HG02678 (cell line): Measurements from ENCODE around the gene ACOX2.
"Not testable (repeated sequence)": the region's sequence is repeated elsewhere in the genome, so short reads cannot be mapped to it uniquely, and the experiment has no call there.

Source experiments
- ATAC-seq: cut with Tn5 transposase; IDR thresholded peaks from one replicate; pipeline ENCODE4 v1.9.1; 2021; ENCODE audit warnings: mild to moderate bottlenecking, moderate library complexity; ENCODE audit not compliant: unreplicated experiment

The ACOX2 gene

GRCh38 chr3:58535531-58536500 is 1.2 kb downstream of the ACOX2 start:
- ATAC-seq = no peak

- no peak for ATAC-seq
Measured at GRCh38 chr3:58534592-58535494, 2.1 kb downstream of the ACOX2 start.

- peak; percentile 96 for ATAC-seq
Measured at GRCh38 chr3:58532794-58533220, 4.2 kb downstream of the ACOX2 start.

- ATAC-seq = no peak
Measured at GRCh38 chr3:58531956-58532355, 5.0 kb downstream of the ACOX2 start.

- no peak for ATAC-seq
Measured at GRCh38 chr3:58531555-58531954, 5.4 kb downstream of the ACOX2 start.

- no peak for ATAC-seq
Measured at GRCh38 chr3:58530354-58530865, 6.6 kb downstream of the ACOX2 start.

- no peak for ATAC-seq
Measured at GRCh38 chr3:58529516-58530353, 7.3 kb downstream of the ACOX2 start.

GRCh38 chr3:58528629-58529028 is 8.4 kb downstream of the ACOX2 start:
- ATAC-seq = no peak

- not testable (repeated sequence) for ATAC-seq
Measured at GRCh38 chr3:58527440-58527839, 9.6 kb downstream of the ACOX2 start.

GRCh38 chr3:58526515-58526957 is 10.5 kb downstream of the ACOX2 start:
- ATAC-seq = no peak

GRCh38 chr3:58524326-58524888 is 12.6 kb downstream of the ACOX2 start:
- ATAC-seq = no peak

- ATAC-seq = no peak
Measured at GRCh38 chr3:58522759-58523425, 14.1 kb downstream of the ACOX2 start.

- no peak for ATAC-seq
Measured at GRCh38 chr3:58521917-58522631, 14.9 kb downstream of the ACOX2 start.

- no peak for ATAC-seq
Measured at GRCh38 chr3:58521336-58521670, 15.7 kb downstream of the ACOX2 start.

- ATAC-seq = no peak
Measured at GRCh38 chr3:58520403-58521335, 16.3 kb downstream of the ACOX2 start.

- ATAC-seq = no peak
Measured at GRCh38 chr3:58519668-58520402, 17.2 kb downstream of the ACOX2 start.

GRCh38 chr3:58518291-58518789 is 18.6 kb downstream of the ACOX2 start:
- ATAC-seq = no peak
